ENCODE data around the gene RUNDC3A.
"Not testable (repeated sequence)": the region's sequence is repeated elsewhere in the genome, so short reads cannot be mapped to it uniquely, and the experiment has no call there.

RUNDC3A gene

GRCh38 chr17:44335564-44335963 lies 27.2 kb downstream of the RUNDC3A start:
- peaks cover 4% of the 10 kb centered on the region; the same call in 1 of the 2 replicates for H3F3A ChIP-seq (ENCODE audit: insufficient read depth)
- no peak overlapping the region for H3K4me2 ChIP-seq (ENCODE audit: low read depth, low read length, poor library complexity, severe bottlenecking)
- H3K27ac ChIP-seq (ENCODE audit: low read depth, low read length): no peak overlapping the region
- H2AFZ ChIP-seq (ENCODE audit: low read depth, low read length, severe bottlenecking): no peak overlapping the region
- no peak overlapping the region for H3K9ac ChIP-seq (ENCODE audit: low read length)
- H4K20me1 ChIP-seq (ENCODE audit: low read depth, low read length): no peaks in the 10 kb centered on the region
- H3K4me3 ChIP-seq (ENCODE audit: insufficient read depth, low read length, poor library complexity, severe bottlenecking): no peak overlapping the region
- H3K79me2 ChIP-seq (ENCODE audit: insufficient read depth, low read length): no peaks in the 10 kb centered on the region
- H3K27me3 ChIP-seq (ENCODE audit: low read length): no peaks in the 10 kb centered on the region
- TF ChIP-seq EZH2phosphoT487 (conservative IDR thresholded peaks at IDR 0.05; ENCODE audit: low read length): no peak
- H3K9me3 ChIP-seq (ENCODE audit: insufficient read depth, low read length): no peaks in the 10 kb centered on the region
- H3K36me3 ChIP-seq (ENCODE audit: low read length): no peaks in the 10 kb centered on the region
- H3K9me2 ChIP-seq (replicated peaks; ENCODE audit: insufficient read depth, low read length): no peaks in the 10 kb centered on the region

DNA sequence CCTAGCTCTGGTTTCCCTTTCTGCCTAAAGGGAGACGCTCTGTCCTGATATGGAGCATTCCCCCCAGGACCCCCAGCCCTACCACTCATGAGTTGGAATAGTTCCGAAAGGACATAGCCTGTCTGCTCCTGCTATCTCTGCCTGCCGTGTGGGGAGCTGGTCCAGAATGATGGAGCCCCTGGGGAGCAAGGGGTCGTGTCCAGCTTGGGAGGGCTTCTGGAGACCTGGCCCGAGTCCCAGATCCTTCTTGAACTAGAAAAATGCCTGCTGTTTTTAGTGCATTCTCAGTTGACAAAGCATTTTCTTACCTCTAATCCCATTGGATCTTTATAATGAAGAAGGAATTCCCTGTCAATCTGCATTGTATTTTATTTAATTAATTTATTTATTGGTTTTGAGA lies 27.6 kb downstream of the RUNDC3A start:
- no peak overlapping the region for H3K4me3 ChIP-seq (ENCODE audit: insufficient read depth, low read length, poor library complexity, severe bottlenecking)
- H3K27me3 ChIP-seq (ENCODE audit: low read length): no peaks in the 10 kb centered on the region
- no peaks in the 10 kb centered on the region for H3K79me2 ChIP-seq (ENCODE audit: insufficient read depth, low read length)
- H3K9me2 ChIP-seq (replicated peaks; ENCODE audit: insufficient read depth, low read length): no peaks in the 10 kb centered on the region
- peaks cover 2% of the 10 kb centered on the region; the same call in 1 of the 2 replicates for H3F3A ChIP-seq (ENCODE audit: insufficient read depth)
- TF ChIP-seq CTCF (IDR thresholded peaks at IDR 0.05; ENCODE audit: insufficient read depth, low read length, poor library complexity, severe bottlenecking): no peak
- TF ChIP-seq EZH2phosphoT487 (conservative IDR thresholded peaks at IDR 0.05; ENCODE audit: low read length): no peak
- no peaks in the 10 kb centered on the region for H4K20me1 ChIP-seq (ENCODE audit: low read depth, low read length)
- no peak overlapping the region for H3K9ac ChIP-seq (ENCODE audit: low read length)
- no peak overlapping the region for H3K4me2 ChIP-seq (ENCODE audit: low read depth, low read length, poor library complexity, severe bottlenecking)
- H3K9me3 ChIP-seq (ENCODE audit: insufficient read depth, low read length): no peaks in the 10 kb centered on the region
- no peaks in the 10 kb centered on the region for H3K36me3 ChIP-seq (ENCODE audit: low read length)
- no peak overlapping the region for H2AFZ ChIP-seq (ENCODE audit: low read depth, low read length, severe bottlenecking)
- no peak overlapping the region for H3K27ac ChIP-seq (ENCODE audit: low read depth, low read length)

GRCh38 chr17:44338702-44339101 lies 30.3 kb downstream of the RUNDC3A start:
- Histone ChIP-seq H3K4me2 (ENCODE audit: low read depth, low read length, poor library complexity, severe bottlenecking) (no peak overlapping the region), H4K20me1 (ENCODE audit: low read depth, low read length) (no peaks in the 10 kb centered on the region)

DNA sequence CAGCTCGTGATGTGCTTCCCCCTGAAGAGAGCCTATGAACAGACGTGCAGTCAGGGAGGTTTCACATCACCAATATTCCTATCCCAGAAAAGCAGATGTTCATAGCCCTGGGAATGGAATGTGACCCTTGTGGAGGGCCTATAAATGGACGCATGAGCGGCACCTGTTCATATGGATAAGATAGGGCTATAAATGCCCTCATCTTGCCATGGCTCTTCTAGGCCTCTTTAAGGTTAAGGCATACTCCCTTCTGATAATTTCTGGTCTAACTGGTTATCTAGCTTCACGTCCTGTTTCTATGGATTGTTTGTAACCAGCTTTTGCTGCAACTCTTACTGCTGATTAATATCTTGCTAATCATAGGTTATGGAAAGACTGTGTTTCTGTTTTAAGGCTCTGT lies 32.2 kb downstream of the RUNDC3A start:
- not testable (repeated sequence) for H3K79me2 ChIP-seq (ENCODE audit: insufficient read depth, low read length); H3K27me3 ChIP-seq (ENCODE audit: low read length); H4K20me1 ChIP-seq (ENCODE audit: low read depth, low read length); H3K27ac ChIP-seq (ENCODE audit: low read depth, low read length); H3K36me3 ChIP-seq (ENCODE audit: low read length); H3K4me2 ChIP-seq (ENCODE audit: low read depth, low read length, poor library complexity, severe bottlenecking); H3K9me2 ChIP-seq (replicated peaks; ENCODE audit: insufficient read depth, low read length); H3K9me3 ChIP-seq (ENCODE audit: insufficient read depth, low read length); H2AFZ ChIP-seq (ENCODE audit: low read depth, low read length, severe bottlenecking); H3K9ac ChIP-seq (ENCODE audit: low read length); H3K4me3 ChIP-seq (ENCODE audit: insufficient read depth, low read length, poor library complexity, severe bottlenecking); H3F3A ChIP-seq (ENCODE audit: insufficient read depth)

More at GRCh38 chr17:44338702-44339101, 30.3 kb downstream of the RUNDC3A start:
- Histone ChIP-seq H3F3A (ENCODE audit: insufficient read depth) (no peaks in the 10 kb centered on the region), H3K9ac (ENCODE audit: low read length) (no peak overlapping the region), H3K9me3 (ENCODE audit: insufficient read depth, low read length) (no peaks in the 10 kb centered on the region), H3K27ac (ENCODE audit: low read depth, low read length) (no peak overlapping the region), H3K4me3 (ENCODE audit: insufficient read depth, low read length, poor library complexity, severe bottlenecking) (no peak overlapping the region), H3K27me3 (ENCODE audit: low read length) (no peaks in the 10 kb centered on the region), H2AFZ (ENCODE audit: low read depth, low read length, severe bottlenecking) (no peak overlapping the region), H3K9me2 (replicated peaks; ENCODE audit: insufficient read depth, low read length) (no peaks in the 10 kb centered on the region), H3K79me2 (ENCODE audit: insufficient read depth, low read length) (no peaks in the 10 kb centered on the region), H3K36me3 (ENCODE audit: low read length) (no peaks in the 10 kb centered on the region)
- TF ChIP-seq EZH2phosphoT487 (conservative IDR thresholded peaks at IDR 0.05; ENCODE audit: low read length): no peak
- TF ChIP-seq CTCF (IDR thresholded peaks at IDR 0.05; ENCODE audit: insufficient read depth, low read length, poor library complexity, severe bottlenecking): no peak

Data from SU-DHL-6 (cell line).